HG02973 (cell line): ENCODE data around the gene ANKRD18B.
"Not testable (repeated sequence)": the region's sequence is repeated elsewhere in the genome, so short reads cannot be mapped to it uniquely, and the experiment has no call there.

Experiments
- ATAC-seq: cut with Tn5 transposase; IDR thresholded peaks from one replicate; pipeline ENCODE4 v1.9.1; 2021; ENCODE audit warnings: moderate library complexity; ENCODE audit not compliant: unreplicated experiment

The ANKRD18B gene

GRCh38 chr9:33523397-33524305 lies at the start of gene ANKRD18B:
Gene ANKRD18B, plus strand, starts transcription at chr9:33524251. Its CDS starts 239 bp downstream, at chr9:33524490.
- ATAC-seq = not testable (repeated sequence)

GRCh38 chr9:33475357-33475756 lies 48.7 kb upstream of the ANKRD18B start:
- no peak for ATAC-seq

GRCh38 chr9:33476503-33476902 lies 47.5 kb upstream of the ANKRD18B start:
- ATAC-seq = no peak

- no peak for ATAC-seq
Observed at GRCh38 chr9:33480106-33480505, 43.9 kb upstream of the ANKRD18B start.

GRCh38 chr9:33480976-33481375 lies 43.1 kb upstream of the ANKRD18B start:
- ATAC-seq = no peak

GRCh38 chr9:33485312-33485711 lies 38.7 kb upstream of the ANKRD18B start:
- ATAC-seq = not testable (repeated sequence)

GRCh38 chr9:33489066-33489465 lies 35.0 kb upstream of the ANKRD18B start:
- ATAC-seq = no peak

- ATAC-seq = not testable (repeated sequence)
Observed at GRCh38 chr9:33493819-33494218, 30.2 kb upstream of the ANKRD18B start.

GRCh38 chr9:33498387-33498786 lies 25.7 kb upstream of the ANKRD18B start:
- no peak for ATAC-seq

GRCh38 chr9:33506626-33507370 lies 17.3 kb upstream of the ANKRD18B start:
- ATAC-seq = no peak

GRCh38 chr9:33510262-33511183 lies 13.5 kb upstream of the ANKRD18B start:
- no peak for ATAC-seq

- ATAC-seq = not testable (repeated sequence)
Observed at GRCh38 chr9:33511184-33511517, 12.9 kb upstream of the ANKRD18B start.

GRCh38 chr9:33512535-33512934 lies 11.5 kb upstream of the ANKRD18B start:
- ATAC-seq = not testable (repeated sequence)

- not testable (repeated sequence) for ATAC-seq
Observed at GRCh38 chr9:33515342-33515995, 8.6 kb upstream of the ANKRD18B start.

- ATAC-seq = not testable (repeated sequence)
Observed at GRCh38 chr9:33516397-33516796, 7.7 kb upstream of the ANKRD18B start.

GRCh38 chr9:33517373-33517772 lies 6.7 kb upstream of the ANKRD18B start:
- ATAC-seq = no peak

- not testable (repeated sequence) for ATAC-seq
Observed at GRCh38 chr9:33517934-33518577, 6.0 kb upstream of the ANKRD18B start.

- not testable (repeated sequence) for ATAC-seq
Observed at GRCh38 chr9:33521861-33522260, 2.2 kb upstream of the ANKRD18B start.

GRCh38 chr9:33524306-33524947 lies 376 bp downstream of the ANKRD18B start:
- ATAC-seq = no peak
